Measurements from ENCODE around the gene EMC10.

DNA sequence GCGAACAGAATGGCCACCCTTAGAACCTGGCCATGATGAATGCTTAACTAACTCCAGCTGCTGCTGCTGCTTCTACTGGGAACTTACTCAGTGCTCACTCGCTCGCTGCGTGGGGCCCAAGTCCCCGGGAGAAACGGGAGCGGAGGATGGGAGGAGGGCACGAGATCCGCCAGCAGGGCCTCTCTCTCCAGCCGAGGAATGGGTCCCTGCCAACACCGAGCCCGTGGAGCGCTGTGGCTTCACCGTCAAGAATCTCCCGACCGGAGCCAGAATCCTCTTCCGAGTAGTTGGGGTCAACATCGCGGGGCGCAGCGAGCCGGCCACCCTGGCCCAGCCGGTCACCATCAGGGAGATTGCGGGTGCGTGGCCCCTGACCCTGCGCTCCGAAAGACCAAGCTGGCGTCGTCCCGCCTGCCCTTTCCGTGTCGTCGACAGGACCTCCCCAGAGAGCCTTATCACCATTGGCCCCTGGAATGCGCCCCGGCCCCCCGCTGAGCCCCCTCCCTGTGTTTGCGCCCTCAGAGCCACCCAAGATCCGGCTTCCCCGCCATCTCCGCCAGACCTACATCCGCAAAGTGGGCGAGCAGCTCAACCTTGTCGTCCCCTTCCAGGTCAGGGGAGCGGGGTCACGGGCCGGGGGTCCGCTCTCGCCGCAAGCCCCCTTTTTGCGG, 17.8 kb upstream of the EMC10 start:
- TF ChIP-seq EZH2 (IDR thresholded peaks at IDR 0.05; ENCODE audit: borderline replicate concordance, low read depth, low read length, poor library complexity, severe bottlenecking) = no peak
- TF ChIP-seq, protein P1, sequence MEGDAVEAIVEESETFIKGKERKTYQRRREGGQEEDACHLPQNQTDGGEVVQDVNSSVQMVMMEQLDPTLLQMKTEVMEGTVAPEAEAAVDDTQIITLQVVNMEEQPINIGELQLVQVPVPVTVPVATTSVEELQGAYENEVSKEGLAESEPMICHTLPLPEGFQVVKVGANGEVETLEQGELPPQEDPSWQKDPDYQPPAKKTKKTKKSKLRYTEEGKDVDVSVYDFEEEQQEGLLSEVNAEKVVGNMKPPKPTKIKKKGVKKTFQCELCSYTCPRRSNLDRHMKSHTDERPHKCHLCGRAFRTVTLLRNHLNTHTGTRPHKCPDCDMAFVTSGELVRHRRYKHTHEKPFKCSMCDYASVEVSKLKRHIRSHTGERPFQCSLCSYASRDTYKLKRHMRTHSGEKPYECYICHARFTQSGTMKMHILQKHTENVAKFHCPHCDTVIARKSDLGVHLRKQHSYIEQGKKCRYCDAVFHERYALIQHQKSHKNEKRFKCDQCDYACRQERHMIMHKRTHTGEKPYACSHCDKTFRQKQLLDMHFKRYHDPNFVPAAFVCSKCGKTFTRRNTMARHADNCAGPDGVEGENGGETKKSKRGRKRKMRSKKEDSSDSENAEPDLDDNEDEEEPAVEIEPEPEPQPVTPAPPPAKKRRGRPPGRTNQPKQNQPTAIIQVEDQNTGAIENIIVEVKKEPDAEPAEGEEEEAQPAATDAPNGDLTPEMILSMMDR (conservative IDR thresholded peaks at IDR 0.05; ENCODE audit: low read depth, low read length) = no peak
